Effector memory CD4-positive, alpha-beta T cell (primary cell): ENCODE data around the gene JAK1.

ENCODE experiments used
- DNase-seq, 3 donors: peaks; one replicate each; pipeline ENCODE4 v3.0.0-alpha.2; 2020
- H3K27ac ChIP-seq: 2 replicates; pipeline ENCODE4 v1.7.0; 2013; ENCODE audit warnings: mild to moderate bottlenecking, low read length, moderate library complexity; ENCODE audit not compliant: insufficient read depth, poor library complexity, severe bottlenecking
- H3K27me3 ChIP-seq: replicated peaks from 2 replicates; pipeline ENCODE4 v1.7.0; 2013; ENCODE audit warnings: mild to moderate bottlenecking, low read length; ENCODE audit not compliant: insufficient read depth, control insufficient read depth, poor library complexity, severe bottlenecking
- H3K36me3 ChIP-seq: 2 replicates; pipeline ENCODE4 v1.7.0; 2013; ENCODE audit warnings: mild to moderate bottlenecking, low read length, moderate library complexity; ENCODE audit not compliant: control insufficient read depth, insufficient read depth
- H3K4me1 ChIP-seq: 2 replicates; pipeline ENCODE4 v1.7.0; 2013; ENCODE audit warnings: low read length, mild to moderate bottlenecking; ENCODE audit not compliant: control insufficient read depth, insufficient read depth, poor library complexity, severe bottlenecking
- H3K4me3 ChIP-seq: 2 replicates; pipeline ENCODE4 v1.7.0; 2013; ENCODE audit warnings: low read length, low read depth, mild to moderate bottlenecking; ENCODE audit not compliant: insufficient read depth, poor library complexity, severe bottlenecking
- H3K9me3 ChIP-seq: 2 replicates; pipeline ENCODE4 v1.7.0; 2013; ENCODE audit warnings: mild to moderate bottlenecking, low read length, moderate library complexity; ENCODE audit not compliant: control insufficient read depth

The JAK1 gene

DNA sequence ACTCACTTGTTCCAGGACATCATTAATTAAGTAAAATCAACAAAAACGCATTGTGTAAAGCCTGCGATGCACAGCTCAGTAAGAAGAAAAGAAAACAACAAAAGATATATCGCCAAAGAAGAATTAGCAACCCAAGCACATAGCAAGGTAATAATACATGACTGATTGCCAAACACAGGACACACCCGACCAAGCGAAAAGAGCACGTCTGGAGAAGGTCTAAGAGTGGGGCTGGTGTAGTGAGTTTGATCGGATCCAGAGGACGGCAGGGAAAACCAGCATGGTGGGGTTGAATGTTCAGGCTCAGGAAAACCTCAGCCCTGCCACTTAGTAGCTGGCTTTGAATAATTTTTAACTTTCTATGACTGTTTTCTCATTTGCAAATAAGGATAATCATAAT, 69.8 kb downstream of the JAK1 start:
- Histone ChIP-seq H3K4me3 (no peak overlapping the region), H3K36me3 (no peaks in the 10 kb centered on the region), H3K9me3 (no peaks in the 10 kb centered on the region), H3K4me1 (peaks cover 45% of the 10 kb centered on the region), H3K27me3 (no peaks in the 10 kb centered on the region), H3K27ac (no peak overlapping the region)
- no peak for DNase-seq

GRCh38 chr1:64895500-64895899, 70.8 kb downstream of the JAK1 start:
- Histone ChIP-seq H3K4me3 (no peak overlapping the region), H3K27ac (no peak overlapping the region), H3K27me3 (no peaks in the 10 kb centered on the region), H3K9me3 (no peaks in the 10 kb centered on the region), H3K4me1 (peaks cover 55% of the 10 kb centered on the region), H3K36me3 (no peaks in the 10 kb centered on the region)
- no peak for DNase-seq

DNA sequence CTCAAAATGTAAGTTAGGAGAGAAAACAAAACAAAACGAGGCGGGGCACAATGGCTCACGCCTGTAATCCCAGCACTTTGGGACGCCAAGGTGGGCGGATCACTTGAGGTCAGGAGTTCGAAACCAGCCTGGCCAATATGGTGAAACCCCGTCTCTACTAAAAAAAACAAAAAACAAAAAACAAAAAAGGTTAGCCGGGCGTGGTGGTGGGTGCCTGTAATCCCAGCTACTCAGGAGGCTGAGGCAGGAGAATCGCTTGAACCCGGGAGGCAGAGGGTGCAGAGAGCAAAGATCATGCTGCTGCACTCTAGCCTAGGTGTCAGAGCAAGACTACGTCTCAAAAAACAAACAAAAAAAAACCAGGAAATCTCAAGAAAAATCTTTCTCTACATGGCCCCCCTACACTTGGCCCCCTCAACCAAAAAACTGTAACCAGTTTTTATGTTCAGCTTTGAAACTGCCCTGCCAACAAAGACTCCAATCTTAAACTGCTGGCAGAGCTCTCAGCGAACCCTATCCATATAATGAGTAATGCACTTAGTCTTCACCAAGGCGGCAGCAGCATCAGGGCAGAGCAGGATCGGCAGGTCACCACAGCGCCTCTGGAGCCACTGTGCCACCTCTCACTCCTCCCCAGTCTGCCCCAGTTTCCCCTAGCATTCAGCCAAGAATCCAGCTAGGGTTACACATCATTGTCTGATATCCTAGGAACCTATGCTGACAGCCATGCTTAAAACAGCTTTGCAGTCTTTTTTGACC, 71.7 kb downstream of the JAK1 start:
- Histone ChIP-seq H3K36me3 (no peaks in the 10 kb centered on the region), H3K4me3 (no peak overlapping the region), H3K4me1 (peaks cover 58% of the 10 kb centered on the region), H3K9me3 (no peaks in the 10 kb centered on the region), H3K27ac (no peak overlapping the region), H3K27me3 (no peaks in the 10 kb centered on the region)
- no peak for DNase-seq

DNA sequence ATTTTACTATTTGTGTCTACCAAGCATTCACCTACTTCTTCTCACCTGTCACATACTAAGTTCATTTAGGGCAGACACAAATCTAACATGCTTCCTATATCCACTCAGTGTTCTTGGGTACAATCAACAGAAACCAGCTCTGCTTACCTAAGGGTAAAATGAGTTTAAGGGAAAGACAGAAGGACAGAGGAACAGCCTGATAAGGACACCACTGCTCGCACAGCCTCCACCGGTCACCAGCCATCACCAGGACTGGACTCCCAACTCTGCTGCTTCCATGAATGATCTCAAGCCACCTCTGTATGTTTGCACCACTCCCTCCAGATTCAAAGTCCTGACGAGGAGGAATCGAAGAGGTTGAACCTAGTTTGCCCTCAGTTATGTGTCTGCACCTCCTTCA, 72.4 kb downstream of the JAK1 start:
- Histone ChIP-seq H3K27me3 (no peaks in the 10 kb centered on the region), H3K4me1 (peaks cover 61% of the 10 kb centered on the region)

GRCh38 chr1:64892576-64893573, 73.5 kb downstream of the JAK1 start:
- Histone ChIP-seq H3K27ac (peak overlapping the region; percentile 7), H3K9me3 (no peaks in the 10 kb centered on the region), H3K36me3 (no peaks in the 10 kb centered on the region), H3K27me3 (no peaks in the 10 kb centered on the region), H3K4me1 (peaks cover 62% of the 10 kb centered on the region), H3K4me3 (no peak overlapping the region)
- DNase-seq, result no peak

More for the DNA sequence above, 72.4 kb downstream of the JAK1 start:
- no peak overlapping the region for H3K4me3 ChIP-seq
- DNase-seq, result no peak
- no peaks in the 10 kb centered on the region for H3K9me3 ChIP-seq
- no peaks in the 10 kb centered on the region for H3K36me3 ChIP-seq
- no peak overlapping the region for H3K27ac ChIP-seq

GRCh38 chr1:64891448-64891825, 74.9 kb downstream of the JAK1 start:
- DNase-seq, result no peak
- H3K4me3 ChIP-seq, result no peak overlapping the region

DNA sequence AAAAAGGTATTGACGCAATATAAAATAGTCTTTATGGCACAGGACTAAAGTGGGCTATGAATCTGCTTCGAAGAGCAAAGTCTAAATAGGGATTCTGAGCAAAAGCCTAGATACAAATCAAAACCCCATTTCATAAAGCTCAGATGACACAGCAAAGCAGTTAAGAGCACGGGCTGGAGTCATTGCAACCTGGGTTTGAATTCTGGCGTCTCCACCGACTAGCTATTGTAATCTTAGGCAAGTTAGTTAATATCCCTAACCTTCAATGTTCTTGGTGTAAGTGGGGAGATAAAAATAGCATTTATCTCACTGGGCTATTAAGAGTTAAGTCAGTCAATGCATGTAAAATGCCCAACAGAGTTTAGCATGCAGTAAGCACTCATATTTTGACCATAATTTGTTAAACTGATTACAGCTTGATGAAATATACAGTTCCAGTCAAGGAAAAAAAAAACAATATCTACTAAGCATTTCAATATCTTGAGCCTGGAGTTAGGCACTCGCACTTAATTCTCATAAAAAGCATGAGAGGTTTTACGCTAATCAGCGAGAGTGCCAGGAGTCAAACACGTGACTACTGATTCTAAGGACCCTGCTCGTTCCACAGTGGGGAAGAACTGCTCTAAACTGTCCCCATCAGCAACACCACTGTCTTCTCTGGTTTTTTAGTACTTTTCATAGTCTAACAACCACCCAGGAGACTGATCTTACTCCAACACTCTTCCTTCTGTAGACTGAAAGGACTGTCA, 75.5 kb downstream of the JAK1 start:
- Histone ChIP-seq H3K9me3 (no peaks in the 10 kb centered on the region), H3K36me3 (no peaks in the 10 kb centered on the region), H3K27ac (peak overlapping the region; percentile 7), H3K4me3 (no peak overlapping the region), H3K27me3 (no peaks in the 10 kb centered on the region), H3K4me1 (peaks cover 53% of the 10 kb centered on the region)
- no peak for DNase-seq

More at GRCh38 chr1:64891448-64891825, 74.9 kb downstream of the JAK1 start:
- Histone ChIP-seq H3K27ac (no peak overlapping the region), H3K36me3 (no peaks in the 10 kb centered on the region), H3K27me3 (no peaks in the 10 kb centered on the region), H3K4me1 (peaks cover 56% of the 10 kb centered on the region), H3K9me3 (no peaks in the 10 kb centered on the region)

- peaks cover 40% of the 10 kb centered on the region for H3K4me1 ChIP-seq
- peaks cover 12% of the 10 kb centered on the region for H3K36me3 ChIP-seq
- H3K9me3 ChIP-seq, result no peaks in the 10 kb centered on the region
- H3K27me3 ChIP-seq, result no peaks in the 10 kb centered on the region
- no peak overlapping the region for H3K4me3 ChIP-seq
- no peak for DNase-seq
- no peak overlapping the region for H3K27ac ChIP-seq
These were observed 78.6 kb downstream of the JAK1 start for GRCh38 chr1:64887689-64888217.

DNA sequence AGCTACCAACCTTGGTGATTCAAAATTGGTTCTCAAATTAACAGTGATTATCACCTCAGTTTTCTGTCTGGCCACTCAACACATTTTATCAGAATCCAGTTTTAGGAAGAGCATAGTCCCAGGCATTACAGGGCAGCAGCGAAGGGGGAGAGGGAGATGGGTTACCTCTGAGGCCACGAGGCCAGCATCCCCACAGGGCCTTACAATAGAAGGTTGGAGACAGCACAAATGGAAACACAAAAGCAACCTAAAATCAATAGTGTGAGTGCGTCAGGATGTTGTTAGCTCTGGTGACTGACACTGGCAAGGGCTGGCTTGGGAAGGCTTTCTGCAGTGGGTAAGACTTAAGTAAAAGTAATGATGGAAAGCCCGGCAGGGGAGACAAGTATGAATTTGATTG, 79.5 kb downstream of the JAK1 start:
- Histone ChIP-seq H3K4me1 (peaks cover 31% of the 10 kb centered on the region), H3K36me3 (peaks cover 21% of the 10 kb centered on the region), H3K27ac (no peak overlapping the region)

More for the DNA sequence above, 79.5 kb downstream of the JAK1 start:
- no peaks in the 10 kb centered on the region for H3K9me3 ChIP-seq
- no peak for DNase-seq
- no peak overlapping the region for H3K4me3 ChIP-seq
- H3K27me3 ChIP-seq, result no peaks in the 10 kb centered on the region
